GF-D8 (cell line): Measurements from ENCODE around the gene SLA2.

ENCODE experiments used
- DNase-seq: peaks from one replicate; lab custom pipeline; 2025; lab: John Stamatoyannopoulos, UW

The SLA2 gene

DNA sequence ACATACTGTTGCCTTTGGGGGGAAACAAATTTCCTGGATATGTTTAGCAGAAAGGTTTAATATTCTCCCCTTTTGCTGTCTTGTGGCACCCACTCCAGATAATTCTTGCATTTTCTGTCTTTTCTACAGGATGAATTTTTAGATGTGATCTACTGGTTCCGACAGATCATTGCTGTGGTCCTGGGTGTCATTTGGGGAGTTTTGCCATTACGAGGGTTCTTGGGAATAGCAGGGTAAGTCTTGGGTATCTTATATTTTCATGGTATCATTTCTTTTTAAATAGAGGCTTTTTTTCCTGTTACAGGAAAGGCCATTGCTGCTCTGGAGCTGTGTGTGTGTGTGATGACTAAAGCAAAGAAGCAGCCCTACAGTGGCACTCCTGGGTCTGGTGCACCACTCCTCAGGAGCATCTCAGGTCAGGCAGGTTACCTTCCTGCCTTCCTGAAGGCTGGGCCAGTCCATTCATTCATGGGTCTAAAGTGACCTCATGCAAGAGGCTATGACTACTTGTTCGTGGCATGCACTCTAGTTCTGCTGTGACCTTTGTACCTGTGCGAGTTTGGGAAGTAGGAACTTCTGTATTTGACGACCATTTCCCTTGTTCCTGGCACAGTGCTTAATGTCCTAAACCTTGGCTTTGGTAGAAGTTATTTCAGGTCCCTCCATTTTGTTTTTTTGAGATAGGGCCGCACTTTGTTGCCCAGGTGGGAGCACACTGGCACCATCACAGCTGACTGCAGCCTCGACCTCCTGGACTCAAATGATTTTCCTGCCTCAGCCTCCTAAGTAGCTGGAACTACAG is 38.2 kb downstream of the SLA2 start:
- no peak for DNase-seq

DNA sequence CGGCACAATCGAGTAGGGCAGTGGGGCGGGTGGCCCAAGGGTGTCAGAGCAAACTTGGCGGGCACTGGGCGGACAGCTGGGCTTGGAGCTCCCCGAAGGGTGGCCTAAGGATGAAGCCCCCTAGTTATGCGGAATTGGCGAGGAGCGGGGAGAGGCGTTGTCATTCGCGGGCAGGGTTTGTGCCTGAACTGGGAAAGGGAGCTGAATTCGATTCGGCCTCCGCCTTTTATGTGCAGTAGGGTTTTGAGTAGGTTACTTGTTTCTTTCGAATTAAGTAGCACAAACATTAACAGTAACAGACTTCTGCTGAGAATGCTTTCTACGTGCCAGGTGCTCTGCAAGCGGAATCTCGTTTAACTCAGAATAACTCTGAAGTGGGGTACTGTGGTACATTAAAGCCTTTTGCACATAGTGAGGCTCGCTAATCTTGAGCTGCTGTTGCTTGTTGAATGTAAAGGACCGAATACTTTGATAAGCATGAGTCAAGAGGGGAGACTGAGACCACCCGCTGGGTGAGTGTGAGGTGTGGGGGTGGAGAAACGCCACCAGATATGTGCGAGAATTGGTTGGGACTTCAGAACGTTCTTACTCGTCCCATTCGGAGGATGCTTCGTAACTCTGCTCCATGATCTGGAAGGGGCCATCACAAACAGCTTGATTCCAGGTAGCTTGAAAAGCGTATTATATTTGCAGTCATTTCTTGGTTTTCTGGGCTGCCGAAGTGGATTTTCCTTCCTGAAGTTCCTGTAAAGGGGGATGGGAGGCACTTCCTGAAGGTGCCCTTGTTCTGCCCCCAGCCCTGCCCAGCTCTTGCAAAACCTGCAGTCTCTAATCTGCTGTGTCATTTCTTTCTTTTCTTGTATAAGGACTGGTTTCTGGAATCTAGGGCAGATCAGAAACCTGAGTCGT is 39.6 kb downstream of the SLA2 start:
- DNase-seq = peak; percentile 85

DNA sequence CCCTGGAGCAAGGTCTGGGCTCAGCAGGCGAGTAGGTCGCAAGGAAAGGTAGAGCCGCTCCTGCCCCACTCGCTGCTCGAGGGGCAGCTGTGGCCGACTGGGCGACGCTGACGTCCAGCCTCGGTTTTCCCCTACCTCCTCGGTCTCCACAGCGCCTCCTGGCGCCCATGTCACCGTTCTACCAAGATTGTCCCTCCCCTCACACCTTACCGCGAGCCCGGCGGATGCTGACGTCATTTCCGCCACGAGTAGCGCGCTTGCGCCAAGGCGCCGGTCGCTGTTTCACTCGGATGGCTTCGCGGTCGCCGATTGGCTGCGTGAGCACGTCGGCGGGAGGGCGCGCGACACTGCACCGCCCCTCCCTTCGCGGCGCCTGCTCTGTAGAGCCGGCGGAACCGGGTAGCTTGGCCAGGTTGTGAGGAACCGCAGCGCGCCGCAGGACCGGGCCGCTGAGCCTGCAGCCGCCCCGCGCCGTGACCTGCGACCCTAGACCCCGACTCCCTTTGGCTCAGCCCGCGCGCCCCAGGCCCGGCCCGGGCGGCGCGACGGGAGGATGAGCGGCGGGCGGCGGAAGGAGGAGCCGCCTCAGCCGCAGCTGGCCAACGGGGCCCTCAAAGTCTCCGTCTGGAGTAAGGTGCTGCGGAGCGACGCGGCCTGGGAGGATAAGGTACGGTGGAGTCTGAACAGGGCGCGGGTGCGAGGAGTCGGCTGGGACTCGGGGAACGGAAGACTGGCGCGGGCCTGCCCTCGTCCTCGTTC is 40.4 kb downstream of the SLA2 start, which contains the start of gene RAB5IF:
RAB5IF (plus strand) TSS at position 381 of the 759 bp plus-strand sequence; CDS start at position 554, 173 bp downstream.
- peak; percentile 93 for DNase-seq

DNA sequence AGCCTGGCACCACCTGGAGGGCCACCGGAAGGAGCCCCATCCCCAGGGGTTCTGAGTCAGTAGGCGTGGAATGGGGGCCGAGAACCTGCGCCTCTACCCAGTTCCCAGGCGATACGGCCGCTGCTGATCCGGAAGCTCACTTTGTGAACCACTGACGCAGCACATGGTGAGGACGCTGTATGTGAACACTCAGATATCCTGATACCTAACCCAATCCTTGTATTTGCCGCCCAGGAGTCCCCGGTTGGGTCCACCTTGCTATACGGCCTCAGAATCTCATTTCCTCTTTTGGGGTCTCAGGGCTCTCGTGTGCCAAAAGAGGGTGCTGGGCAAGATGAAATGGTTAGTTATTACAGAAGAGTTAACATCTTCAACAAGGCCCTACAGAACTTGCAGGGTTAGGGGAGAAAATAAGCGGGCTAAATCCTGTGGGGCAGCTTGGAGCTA is 41.0 kb downstream of the SLA2 start:
- peak; percentile 57 for DNase-seq

DNA sequence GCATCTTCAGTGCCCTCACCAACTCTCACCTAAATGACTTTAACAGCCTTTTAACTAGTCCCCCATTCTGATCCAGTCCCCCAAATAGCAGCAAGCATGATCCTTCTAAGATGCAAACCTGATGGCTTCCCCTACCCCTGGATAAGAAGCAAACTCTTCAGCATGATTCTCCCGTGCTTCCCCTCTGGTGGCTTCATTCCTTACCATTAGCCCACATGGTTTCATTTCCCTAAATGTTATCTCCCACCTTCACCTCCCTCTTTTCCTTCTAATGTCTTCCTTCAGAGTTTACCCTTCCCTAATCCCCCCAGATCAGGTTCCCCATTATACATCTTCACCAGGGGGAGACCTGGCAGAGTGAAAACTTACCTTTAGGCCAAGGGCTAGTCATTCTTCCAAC is 44.5 kb downstream of the SLA2 start:
- no peak for DNase-seq

DNA sequence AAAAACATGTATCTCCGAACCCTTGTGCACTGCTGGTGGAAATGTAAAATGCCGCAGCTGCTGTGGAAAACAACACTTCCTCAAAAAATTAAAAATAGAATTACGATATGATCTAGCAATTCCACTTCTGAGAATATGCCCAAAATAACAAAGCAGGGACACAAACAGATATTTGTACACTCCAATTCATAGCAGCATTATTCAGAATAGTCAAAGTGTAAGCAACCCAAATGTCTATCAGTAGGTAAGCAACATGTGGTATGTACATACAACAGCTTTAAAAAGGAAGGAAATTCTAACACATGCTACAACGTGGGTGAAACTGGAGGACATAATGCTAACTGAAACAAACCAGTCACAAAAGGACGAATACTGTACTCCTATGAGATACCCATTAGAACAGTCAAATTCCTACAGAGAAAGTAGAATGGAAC is 46.1 kb downstream of the SLA2 start:
- DNase-seq = peak; percentile 60

DNA sequence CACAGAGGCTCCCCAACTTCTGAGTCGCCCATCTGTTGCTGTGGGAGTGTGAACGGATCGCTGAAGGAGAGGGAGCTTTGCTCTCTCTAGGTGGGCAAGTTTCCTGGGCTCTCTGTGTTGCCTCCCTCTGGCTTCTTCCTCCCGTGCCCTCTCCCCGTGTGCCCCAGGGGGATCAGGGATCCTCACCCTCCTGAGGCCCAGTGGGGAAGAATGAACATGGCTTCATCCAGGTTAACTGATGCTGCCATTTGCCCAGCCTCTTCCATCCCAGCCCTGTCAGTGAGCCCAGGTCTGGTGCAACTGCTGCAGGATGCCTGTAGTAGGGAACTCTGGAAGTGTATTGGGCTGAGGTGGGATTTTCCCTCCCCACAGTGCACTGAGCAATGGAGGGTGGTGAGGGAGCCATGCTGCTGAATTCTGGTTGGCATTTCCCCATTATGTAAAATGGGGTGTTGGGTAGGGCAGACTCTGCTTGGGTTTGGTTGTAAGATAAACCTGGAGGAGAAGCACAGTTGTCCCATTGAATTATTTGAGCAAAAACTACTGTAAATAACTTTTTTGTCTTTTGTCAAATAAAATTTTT is 52.6 kb downstream of the SLA2 start:
- DNase-seq = no peak

DNA sequence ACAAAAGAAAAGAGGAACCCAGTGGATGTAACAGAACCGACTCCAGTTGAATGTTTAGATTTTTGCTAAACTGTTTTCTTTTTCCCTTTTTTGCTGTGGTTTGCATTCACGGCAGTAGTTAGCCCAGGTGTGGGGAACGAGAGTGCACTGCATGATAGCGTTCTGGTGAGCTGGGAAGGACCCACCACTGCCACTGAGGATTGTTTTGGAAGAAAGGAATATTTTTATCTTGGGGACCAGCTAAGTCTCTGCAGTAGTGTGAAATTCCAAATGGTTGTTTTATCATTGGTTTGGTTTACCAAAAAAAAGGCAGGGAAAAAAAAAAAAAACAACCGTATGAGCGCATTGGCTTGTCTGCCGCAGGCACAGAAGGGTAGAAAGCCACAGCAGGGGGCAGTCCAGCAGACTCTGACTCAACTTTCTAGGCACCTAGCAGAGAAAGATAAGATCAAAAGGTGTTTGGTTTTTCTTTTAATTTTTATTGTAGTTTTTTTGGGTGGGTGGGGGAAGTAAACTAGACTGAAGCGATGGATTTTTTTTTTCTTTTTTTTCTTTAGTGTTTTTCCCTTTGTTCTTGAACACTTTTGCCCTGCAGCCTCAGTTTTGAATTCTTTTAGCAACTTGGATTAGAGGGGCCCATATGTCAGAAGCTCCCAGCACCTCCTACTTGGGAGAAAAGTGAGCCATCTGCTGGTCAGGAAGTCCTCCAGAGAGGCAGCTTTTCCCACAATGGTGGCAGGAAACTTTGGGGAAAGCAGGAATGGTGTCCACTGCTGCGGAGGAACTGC is 53.9 kb downstream of the SLA2 start:
- DNase-seq = no peak

DNA sequence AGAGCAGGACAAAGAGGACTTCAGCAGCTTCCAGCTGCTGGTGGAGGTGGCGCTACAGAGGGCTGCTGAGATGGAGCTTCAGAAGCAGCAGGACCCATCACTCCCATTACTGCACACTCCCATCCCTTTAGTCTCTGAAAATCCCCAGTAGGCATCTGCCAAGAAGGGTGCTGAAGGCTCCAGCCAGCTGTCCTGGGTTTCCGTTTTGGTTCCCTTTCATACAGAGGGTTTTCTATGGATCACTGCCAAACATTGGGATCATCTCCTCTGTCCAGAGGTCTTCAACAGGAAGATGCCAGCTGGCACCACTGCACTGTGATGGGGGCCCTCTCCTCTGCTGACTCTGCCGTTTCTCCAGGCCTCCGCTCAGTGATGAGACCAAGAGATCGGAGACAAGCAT is 54.7 kb downstream of the SLA2 start:
- no peak for DNase-seq

DNA sequence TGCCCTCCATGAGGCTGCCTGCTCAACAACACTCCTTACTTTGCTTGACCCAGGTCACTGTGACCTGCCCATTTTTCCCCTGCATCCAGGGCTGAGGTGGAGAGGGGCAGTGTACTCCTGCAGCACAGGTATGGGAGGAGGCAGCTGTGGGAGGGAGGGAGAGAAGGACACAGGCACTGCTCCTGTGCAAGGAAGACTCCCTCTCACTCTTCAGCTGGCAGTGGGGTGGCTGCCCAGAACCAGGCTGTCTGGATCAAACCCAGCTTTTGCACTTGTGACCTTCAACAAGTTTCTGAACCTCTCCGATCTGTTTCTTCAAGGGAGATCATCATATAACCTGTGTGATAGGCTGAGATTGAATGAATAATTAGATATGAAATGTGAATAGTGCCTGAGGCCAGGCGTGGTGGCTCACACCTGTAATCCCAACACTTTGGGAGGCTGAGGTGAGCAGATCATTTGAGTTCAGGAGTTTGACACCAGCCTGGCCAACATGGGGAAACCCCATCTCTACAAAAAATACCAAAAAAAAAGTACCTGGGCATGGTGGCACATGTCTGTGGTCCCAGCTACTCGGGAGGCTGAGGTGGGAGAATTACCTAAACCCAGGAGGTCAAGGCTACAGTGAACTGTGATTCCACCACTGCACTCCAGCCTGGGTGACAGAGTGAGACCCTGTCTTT is 58.5 kb downstream of the SLA2 start:
- DNase-seq = no peak

DNA sequence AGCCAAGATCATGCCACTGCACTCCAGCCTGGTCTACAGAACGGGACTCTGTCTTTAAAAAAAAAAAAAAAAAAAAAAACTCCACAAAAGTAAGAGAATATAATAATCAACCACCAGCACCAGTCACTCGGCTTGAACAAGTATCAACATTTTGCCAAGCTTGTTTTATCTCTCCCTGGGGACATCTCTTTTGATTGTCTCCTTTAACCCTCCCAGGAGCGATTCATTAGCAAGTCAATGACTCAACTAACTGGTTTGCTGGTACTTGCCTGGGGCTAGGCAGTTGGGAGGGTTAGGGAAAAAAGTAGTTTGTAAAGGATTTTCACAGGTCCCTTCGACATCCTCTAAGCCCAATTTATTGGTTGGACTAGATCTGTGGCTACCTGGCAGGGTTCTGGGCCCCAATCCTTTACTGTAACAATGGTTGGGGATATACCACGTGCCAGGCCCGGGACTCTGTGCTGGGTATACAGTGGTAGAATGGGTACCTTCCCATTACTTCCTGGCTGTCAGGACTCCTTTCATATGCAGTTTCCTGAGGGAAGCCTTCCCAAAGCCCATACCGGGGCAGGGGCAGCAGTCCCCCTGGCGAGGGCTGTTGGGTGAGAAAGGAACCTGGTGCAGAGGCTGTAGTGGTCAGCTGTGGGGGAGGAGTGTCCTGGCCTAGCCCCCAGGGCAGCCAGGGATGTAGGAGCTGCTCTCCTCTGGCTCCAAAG is 60.4 kb downstream of the SLA2 start:
- no peak for DNase-seq

DNA sequence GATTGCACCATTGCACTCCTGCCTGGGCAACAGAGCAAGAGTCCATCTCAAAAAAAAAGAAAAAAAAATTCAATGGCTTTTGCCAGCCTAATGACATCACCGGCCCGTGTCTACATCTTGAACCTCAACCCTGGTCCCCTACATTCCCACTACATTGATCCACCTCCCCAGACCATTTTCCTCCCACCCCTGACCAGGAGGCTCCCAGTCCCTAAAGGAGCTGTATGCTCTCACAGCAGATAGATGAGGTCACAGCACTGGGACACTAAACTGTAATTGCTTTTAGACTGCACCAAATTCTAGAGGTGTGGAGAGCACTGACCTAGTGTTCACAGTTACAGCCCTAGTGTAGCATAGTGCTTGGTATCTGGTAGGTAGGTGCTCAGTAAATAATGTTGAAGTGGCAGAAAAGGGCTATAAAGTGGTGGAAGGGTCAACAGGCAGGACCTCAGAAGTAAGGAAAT is 61.9 kb downstream of the SLA2 start:
- no peak for DNase-seq

DNA sequence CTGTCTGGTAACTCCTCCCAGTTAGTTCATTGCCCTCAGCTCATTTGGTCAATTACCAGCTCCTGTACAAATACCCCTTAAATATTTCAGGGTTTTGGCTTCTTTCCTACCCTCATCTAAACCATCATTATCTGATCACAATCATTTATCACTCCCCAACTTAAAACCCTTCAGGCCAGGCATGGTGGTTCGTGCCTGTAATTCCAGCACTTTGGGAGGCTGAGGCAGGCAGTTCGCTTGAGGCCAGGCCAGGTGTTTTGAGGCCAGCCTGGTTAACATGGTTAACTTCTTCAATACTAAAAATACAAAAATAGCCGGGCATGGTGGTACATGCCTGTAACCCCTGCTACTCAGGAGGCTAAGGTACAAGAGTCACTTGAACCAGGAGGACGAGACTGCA is 63.2 kb downstream of the SLA2 start:
- DNase-seq = no peak

DNA sequence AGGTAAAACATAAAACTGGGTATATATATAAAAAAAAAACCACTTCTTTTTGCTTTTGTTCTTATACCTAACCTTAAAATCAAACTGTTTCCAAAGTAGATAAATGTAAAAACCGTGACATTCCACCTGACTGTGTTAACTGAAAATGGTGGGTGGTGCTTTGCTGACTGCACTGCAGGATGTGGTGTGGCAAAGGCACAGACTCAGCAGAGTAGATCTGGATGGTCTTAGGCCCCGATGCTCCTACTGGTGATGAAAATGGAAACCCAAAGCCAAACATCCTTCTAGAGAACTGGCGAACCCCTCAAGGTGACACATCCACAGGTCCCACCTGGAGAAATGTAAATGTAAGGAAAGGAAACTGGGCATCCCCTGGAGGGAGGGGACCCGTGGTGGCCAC is 63.7 kb downstream of the SLA2 start:
- no peak for DNase-seq

DNA sequence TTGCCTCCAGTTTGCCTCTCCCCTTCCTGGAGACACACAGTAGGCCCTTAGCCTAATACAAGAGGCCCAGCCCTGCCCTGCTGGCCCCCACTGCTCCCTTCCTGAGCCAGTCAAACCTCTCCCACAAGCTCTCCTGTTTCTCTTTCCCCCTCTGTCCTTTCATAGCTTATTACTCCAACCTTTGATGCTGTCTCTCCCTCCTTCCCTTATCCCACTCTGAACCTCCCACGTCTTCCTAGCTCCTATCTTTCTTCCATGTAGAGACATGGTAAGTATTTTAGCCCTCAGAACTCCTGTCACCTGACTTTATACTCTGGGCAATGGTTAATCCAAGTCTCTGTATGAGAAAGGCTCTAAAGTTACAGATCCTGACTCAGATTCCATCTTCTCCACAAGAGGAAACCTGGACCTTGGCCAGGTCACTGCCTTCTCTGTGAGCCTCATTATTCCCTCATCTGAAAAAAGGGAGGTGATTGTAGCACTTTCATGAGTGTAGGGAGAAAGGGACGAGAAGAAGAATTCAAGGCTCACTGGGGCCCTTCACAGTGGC is 65.9 kb downstream of the SLA2 start:
- no peak for DNase-seq

DNA sequence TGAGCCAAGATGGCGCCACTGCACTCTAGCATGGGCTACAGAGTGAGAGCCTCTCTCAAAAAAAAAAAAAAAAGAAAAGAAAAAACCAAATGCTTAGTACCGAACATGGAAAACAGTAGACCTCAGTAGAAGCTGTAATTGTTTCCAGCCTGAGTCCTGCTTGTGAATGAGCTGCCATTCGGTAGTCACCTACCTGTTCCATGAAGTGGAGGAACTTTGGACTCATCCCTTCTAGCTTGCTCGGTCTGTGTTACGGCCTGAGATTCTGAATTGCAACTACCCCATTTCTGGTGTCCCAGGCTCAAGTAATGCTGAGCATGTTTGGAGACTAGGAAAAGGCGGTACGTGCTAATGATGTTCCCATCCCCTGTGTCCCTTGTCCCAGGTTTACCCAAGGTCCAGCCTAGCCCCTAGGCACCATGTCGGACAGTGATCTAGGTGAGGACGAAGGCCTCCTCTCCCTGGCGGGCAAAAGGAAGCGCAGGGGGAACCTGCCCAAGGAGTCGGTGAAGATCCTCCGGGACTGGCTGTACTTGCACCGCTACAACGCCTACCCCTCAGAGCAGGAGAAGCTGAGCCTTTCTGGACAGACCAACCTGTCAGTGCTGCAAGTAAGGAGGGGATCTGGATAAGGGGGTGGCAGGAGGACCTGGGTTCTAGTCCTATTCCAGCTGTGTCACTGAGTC is 67.5 kb downstream of the SLA2 start:
- DNase-seq = no peak

DNA sequence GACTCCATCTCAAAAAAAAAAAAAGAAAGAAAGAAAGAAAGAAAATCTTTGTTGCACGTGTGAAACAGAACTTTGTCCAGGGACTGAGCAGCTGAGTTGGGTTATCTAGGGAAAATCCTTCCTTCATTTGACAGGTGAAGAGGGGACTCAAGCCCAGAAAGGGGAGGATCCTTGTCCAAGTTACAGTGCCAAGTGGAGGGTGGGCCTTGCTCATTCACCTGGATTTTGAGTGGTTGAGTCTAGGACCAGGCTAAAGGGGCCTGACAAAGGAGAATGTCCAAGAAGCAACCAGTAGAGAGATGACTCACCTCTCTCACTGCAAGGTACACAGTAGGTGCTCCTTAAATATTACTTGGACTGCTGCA is 69.9 kb downstream of the SLA2 start:
- no peak for DNase-seq

DNA sequence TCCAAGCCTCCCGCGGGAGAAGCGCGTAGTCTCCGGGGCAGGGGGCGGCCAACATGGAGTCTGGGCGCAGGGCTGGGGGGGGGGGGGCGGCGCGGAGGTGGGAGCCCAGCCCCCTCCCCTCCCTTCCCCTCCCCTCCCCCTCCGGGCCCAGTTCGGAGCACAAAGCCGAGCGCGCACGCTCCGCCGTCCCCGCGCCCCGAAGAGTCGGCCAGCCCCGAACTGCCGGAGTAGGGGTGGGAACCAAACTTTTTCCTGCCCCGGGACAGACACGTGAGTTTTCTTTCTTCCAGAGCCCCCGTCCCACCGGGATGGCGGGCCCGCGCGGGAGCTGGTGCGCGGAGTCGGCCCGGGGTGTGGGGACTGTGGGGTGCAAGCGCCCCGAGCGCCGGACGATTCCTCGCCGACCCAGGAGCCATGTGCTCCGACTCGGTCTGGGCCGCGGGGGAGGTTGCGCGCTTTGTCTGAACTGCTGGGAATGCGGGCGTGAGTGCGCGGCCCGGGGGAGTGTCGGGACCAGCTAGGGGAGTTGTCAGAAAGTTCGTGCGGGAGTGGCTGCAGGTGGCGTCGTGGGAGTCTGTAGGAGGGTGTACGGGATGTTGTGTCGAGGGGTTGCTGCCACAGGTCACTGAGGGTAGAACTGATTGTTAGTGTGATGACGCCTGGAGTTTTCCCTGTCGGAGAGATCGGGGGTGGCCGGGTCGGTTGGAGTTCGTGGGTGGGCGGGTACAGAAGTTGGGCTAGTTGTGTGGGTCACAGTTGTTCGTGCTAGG is 71.4 kb downstream of the SLA2 start:
- DNase-seq = peak; percentile 26
